ENCODE results near the gene JPH3.

DNA sequence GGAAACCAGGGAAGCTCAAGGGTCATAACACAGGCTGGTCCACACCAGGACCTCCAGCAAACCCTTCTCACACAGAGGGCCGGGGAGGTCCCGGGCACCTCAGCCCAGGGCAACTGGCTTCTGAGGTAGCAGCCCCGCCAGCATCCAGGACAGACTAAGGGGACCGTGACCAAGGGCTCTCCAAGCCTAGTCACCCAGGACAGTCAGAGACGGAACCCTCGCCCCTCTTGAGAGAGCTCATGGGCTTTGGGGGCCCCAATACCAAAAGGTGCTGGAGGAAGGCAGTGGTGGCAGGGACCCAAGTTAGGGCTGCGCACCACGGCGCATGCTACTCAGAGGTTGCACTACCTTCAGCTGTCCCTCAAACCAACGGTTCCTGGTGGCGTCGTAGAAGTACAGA lies 108.6 kb downstream of the JPH3 start:
- TF ChIP-seq CTCF (IDR thresholded peaks at IDR 0.05 in 2 of 3, conservative IDR thresholded peaks at IDR 0.05 in 1 of 3; ENCODE audit: control insufficient read depth in 2 of 3, extremely low read depth in 1 of 3, insufficient read depth in 1 of 3, low read depth in 3 of 3, low read length in 3 of 3) = no peak
- no peak for TF ChIP-seq ZBTB40 (IDR thresholded peaks at IDR 0.05; ENCODE audit: borderline replicate concordance)
- TF ChIP-seq NFIC (IDR thresholded peaks at IDR 0.05; ENCODE audit: low read depth, low read length) = no peak
- TF ChIP-seq, protein P1, sequence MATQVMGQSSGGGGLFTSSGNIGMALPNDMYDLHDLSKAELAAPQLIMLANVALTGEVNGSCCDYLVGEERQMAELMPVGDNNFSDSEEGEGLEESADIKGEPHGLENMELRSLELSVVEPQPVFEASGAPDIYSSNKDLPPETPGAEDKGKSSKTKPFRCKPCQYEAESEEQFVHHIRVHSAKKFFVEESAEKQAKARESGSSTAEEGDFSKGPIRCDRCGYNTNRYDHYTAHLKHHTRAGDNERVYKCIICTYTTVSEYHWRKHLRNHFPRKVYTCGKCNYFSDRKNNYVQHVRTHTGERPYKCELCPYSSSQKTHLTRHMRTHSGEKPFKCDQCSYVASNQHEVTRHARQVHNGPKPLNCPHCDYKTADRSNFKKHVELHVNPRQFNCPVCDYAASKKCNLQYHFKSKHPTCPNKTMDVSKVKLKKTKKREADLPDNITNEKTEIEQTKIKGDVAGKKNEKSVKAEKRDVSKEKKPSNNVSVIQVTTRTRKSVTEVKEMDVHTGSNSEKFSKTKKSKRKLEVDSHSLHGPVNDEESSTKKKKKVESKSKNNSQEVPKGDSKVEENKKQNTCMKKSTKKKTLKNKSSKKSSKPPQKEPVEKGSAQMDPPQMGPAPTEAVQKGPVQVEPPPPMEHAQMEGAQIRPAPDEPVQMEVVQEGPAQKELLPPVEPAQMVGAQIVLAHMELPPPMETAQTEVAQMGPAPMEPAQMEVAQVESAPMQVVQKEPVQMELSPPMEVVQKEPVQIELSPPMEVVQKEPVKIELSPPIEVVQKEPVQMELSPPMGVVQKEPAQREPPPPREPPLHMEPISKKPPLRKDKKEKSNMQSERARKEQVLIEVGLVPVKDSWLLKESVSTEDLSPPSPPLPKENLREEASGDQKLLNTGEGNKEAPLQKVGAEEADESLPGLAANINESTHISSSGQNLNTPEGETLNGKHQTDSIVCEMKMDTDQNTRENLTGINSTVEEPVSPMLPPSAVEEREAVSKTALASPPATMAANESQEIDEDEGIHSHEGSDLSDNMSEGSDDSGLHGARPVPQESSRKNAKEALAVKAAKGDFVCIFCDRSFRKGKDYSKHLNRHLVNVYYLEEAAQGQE (IDR thresholded peaks at IDR 0.05; ENCODE audit: low read depth, low read length) = no peak

Measured in GM12878 (cell line).